Colonic mucosa (tissue), 4 donors: Measurements from ENCODE around the gene DPYSL3. TPM values are rescaled to one million over a fixed set of nuclear protein-coding genes. Genes with fewer than 3 reads are reported as not detected.

Source experiments
- DNase-seq: peaks from one replicate; pipeline ENCODE4 v3.0.0-alpha.2; 2020
- H3K27ac ChIP-seq: fragments of 200-600 bp; one replicate; pipeline ENCODE4 v1.8.0; 2021
- H3K27me3 ChIP-seq: fragments of 200-600 bp; one replicate; pipeline ENCODE4 v1.8.0; 2021
- H3K36me3 ChIP-seq: fragments of 200-600 bp; one replicate; pipeline ENCODE4 v1.8.0; 2021
- H3K4me1 ChIP-seq: fragments of 200-600 bp; one replicate; pipeline ENCODE4 v1.8.0; 2021; ENCODE audit warnings: mild to moderate bottlenecking
- H3K4me3 ChIP-seq: fragments of 200-600 bp; one replicate; pipeline ENCODE4 v1.8.0; 2021
- H3K9ac ChIP-seq, 2 donors: one replicate each; pipeline ENCODE4 v1.7.0; 2013; ENCODE audit warnings: control low read depth in 2 of 2, low read depth in 2 of 2, low read length in 2 of 2
- H3K9me3 ChIP-seq: fragments of 200-600 bp; one replicate; pipeline ENCODE4 v1.8.0; 2021
- intact Hi-C: fragments of 100-400 bp; cut with DNase I; formaldehyde crosslinking; loops from one replicate; pipeline ENCODE4 v1.14.1; 2022
- total RNA-seq, 2 donors: library from RNA; stranded (reverse); fragmentation: NEBNext Ultra II Directional in 1 of 2; extraction: Animal tissue kit (Norgen Biotek cat#: 25700) in 1 of 2; gene quantifications; one replicate each; pipeline ENCODE4 v1.2.1, GENCODE V29; 2021
- TF ChIP-seq, protein P1 (sequence below): fragments of 200-600 bp; IDR thresholded peaks from one replicate; pipeline ENCODE4 v1.8.0; 2022; ENCODE audit warnings: antibody characterized with exemption, mild to moderate bottlenecking
- donor health status: healthy.
- donor health status: DM: no; HTN: no; CAD: no.
- donor health status: DM: no; HTN: no; CAD: no.

Gene DPYSL3
- total RNA-seq, 2 donors from 2014 or later: 8.8 to 32.2 TPM

GRCh38 chr5:147520450-147520849, 10.6 kb upstream of the DPYSL3 start:
- H3K27me3 ChIP-seq: no peaks in the 10 kb centered on the region
- H3K4me1 ChIP-seq: no peaks in the 10 kb centered on the region
- no peak for DNase-seq
- H3K9ac ChIP-seq: no peak overlapping the region
- TF ChIP-seq, protein P1, sequence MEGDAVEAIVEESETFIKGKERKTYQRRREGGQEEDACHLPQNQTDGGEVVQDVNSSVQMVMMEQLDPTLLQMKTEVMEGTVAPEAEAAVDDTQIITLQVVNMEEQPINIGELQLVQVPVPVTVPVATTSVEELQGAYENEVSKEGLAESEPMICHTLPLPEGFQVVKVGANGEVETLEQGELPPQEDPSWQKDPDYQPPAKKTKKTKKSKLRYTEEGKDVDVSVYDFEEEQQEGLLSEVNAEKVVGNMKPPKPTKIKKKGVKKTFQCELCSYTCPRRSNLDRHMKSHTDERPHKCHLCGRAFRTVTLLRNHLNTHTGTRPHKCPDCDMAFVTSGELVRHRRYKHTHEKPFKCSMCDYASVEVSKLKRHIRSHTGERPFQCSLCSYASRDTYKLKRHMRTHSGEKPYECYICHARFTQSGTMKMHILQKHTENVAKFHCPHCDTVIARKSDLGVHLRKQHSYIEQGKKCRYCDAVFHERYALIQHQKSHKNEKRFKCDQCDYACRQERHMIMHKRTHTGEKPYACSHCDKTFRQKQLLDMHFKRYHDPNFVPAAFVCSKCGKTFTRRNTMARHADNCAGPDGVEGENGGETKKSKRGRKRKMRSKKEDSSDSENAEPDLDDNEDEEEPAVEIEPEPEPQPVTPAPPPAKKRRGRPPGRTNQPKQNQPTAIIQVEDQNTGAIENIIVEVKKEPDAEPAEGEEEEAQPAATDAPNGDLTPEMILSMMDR: no peak
- H3K27ac ChIP-seq: no peak overlapping the region
- no peaks in the 10 kb centered on the region for H3K9me3 ChIP-seq
- H3K36me3 ChIP-seq: no peaks in the 10 kb centered on the region
- H3K4me3 ChIP-seq: no peak overlapping the region
- intact Hi-C loops: no loop called here

- H3K27me3 ChIP-seq: no peaks in the 10 kb centered on the region
- intact Hi-C loops: no loop called here
- no peaks in the 10 kb centered on the region for H3K36me3 ChIP-seq
- TF ChIP-seq, protein P1: no peak
- DNase-seq: no peak
- H3K27ac ChIP-seq: no peak overlapping the region
- H3K9me3 ChIP-seq: no peaks in the 10 kb centered on the region
- no peak overlapping the region for H3K4me3 ChIP-seq
- H3K9ac ChIP-seq: no peak overlapping the region
- H3K4me1 ChIP-seq: no peaks in the 10 kb centered on the region
These were observed 9.5 kb upstream of the DPYSL3 start for GRCh38 chr5:147519380-147519779.

DNA sequence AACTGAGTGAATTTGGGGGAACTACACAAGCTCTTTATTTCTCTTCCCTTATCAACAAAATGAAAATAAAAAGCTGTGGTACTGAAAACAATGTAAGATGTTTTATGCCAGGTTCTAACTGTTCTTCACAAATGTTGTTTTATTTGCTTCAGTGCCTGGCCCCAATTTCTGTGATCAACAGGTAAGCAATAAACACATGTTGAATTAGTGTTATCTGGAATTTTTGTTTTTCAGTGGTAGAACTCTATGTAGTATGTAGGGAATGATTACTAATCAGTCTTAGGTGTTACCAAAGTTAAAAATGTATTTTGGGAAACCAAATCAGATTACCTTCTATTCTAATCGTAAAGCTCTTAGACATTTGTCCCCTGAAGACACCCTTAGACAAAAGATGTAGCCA, 7.5 kb upstream of the DPYSL3 start:
- H3K4me1 ChIP-seq: no peaks in the 10 kb centered on the region
- TF ChIP-seq, protein P1: no peak
- H3K9me3 ChIP-seq: no peaks in the 10 kb centered on the region
- intact Hi-C loops: no loop called here
- no peak for DNase-seq
- H3K9ac ChIP-seq: no peak overlapping the region
- no peak overlapping the region for H3K4me3 ChIP-seq
- no peak overlapping the region for H3K27ac ChIP-seq
- H3K27me3 ChIP-seq: no peaks in the 10 kb centered on the region
- no peaks in the 10 kb centered on the region for H3K36me3 ChIP-seq

DNA sequence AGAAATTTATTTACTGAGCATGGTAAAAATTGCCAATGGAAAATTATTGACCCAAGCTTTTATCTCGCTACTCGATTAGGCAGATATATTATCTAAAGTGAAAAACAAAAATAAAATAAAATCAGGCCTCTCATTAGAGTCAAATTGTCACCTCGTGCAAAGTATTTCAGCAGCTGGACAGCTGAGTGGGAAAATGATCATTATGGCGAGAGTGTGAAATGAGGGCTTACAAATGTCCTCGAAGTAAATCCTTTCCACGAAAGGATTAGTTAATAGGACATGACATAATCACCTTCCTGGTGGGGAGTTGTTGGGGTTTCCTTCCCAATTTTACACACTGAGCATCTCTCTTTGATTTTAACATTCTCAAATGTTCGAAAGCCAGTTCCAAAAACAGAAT, 5.4 kb upstream of the DPYSL3 start:
- no peaks in the 10 kb centered on the region for H3K27me3 ChIP-seq
- TF ChIP-seq, protein P1: no peak
- intact Hi-C loops: no loop called here

DNA sequence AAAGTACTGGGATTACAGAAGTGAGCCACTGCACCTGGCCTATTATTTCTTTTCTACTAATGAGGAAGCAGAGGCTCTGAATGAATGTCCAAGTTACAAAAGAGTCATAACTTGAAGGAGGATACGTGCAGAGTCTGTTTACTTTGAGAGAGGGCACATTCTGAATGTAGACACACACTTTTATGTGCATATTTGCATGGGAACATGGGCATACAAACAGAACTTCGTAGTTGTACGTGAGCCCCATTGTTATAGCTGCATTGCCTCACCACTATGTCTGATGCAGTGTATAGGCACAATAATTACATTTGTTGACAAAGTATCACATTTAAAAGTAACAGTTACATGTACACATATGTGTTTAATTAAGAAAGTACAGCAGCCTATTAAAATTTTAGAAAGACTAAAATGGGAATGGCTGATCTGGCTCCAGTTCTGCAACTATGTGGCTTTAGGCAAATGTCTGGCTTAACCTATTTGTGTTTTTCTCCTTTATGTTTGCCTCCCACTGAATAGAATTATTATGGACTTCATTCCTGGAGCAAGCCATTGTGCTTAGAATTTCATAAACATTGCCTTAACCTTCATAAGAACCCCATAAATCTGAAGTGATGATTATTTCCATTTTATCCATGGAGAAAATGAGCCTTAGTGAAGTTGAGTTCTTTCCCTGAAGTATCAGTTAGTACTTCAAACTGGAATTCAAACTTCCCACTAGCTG, 3.0 kb upstream of the DPYSL3 start:
- TF ChIP-seq, protein P1: no peak
- DNase-seq: no peak
- Histone ChIP-seq H3K36me3 (no peaks in the 10 kb centered on the region), H3K27ac (no peak overlapping the region), H3K27me3 (peaks cover 7% of the 10 kb centered on the region), H3K9me3 (no peaks in the 10 kb centered on the region), H3K9ac (no peak overlapping the region), H3K4me3 (no peak overlapping the region), H3K4me1 (no peaks in the 10 kb centered on the region)
- intact Hi-C loops: no loop called here

More for the DNA sequence above, 5.4 kb upstream of the DPYSL3 start:
- no peak overlapping the region for H3K9ac ChIP-seq
- no peaks in the 10 kb centered on the region for H3K36me3 ChIP-seq
- DNase-seq: no peak
- no peak overlapping the region for H3K27ac ChIP-seq
- H3K4me1 ChIP-seq: no peaks in the 10 kb centered on the region
- H3K4me3 ChIP-seq: no peak overlapping the region
- H3K9me3 ChIP-seq: no peaks in the 10 kb centered on the region
